ENCODE data around the gene CALCB. TPM values are rescaled to one million over a fixed set of nuclear protein-coding genes. Genes with fewer than 3 reads are reported as not detected.
"Not testable (repeated sequence)": the region's sequence is repeated elsewhere in the genome, so short reads cannot be mapped to it uniquely, and the experiment has no call there.

CALCB gene
- total RNA-seq, 1 experiment from 2014 or later, result 22.3 TPM

DNA sequence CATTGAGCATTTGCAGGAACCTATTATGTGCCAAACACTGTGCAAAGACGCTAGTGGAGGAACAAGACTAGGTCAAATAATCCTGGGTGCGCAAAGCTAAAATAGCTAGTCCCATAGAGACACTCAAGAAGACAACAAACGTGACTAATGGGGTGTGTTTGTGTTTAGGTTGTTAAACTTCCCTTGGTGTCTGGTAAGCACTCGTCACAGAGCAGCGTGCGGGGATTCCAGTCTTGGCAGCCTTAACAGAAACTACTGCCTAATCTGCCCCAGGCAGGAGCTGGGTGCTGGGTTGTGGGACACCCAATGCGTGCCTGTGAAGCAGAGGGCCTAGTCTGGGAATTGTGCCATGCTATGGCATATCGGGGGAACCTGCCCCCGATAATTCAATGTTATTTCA lies 10.8 kb upstream of the CALCB start:
- Histone ChIP-seq H3K27me3 (replicated peaks; ENCODE audit: insufficient read depth, low read depth, low read length, poor library complexity) (no peaks in the 10 kb centered on the region), H3K27ac (ENCODE audit: low read depth, low read length, poor library complexity, severe bottlenecking) (no peak overlapping the region), H3K4me3 (ENCODE audit: low read depth, low read length, poor library complexity, severe bottlenecking) (no peak overlapping the region), H3K9me3 (ENCODE audit: low read depth, low read length, poor library complexity, severe bottlenecking) (no peaks in the 10 kb centered on the region), H3K36me3 (ENCODE audit: insufficient read depth, low read length, poor library complexity, severe bottlenecking) (no peaks in the 10 kb centered on the region), H3K4me1 (ENCODE audit: insufficient read depth, low read length, poor library complexity, severe bottlenecking) (no peaks in the 10 kb centered on the region)
- BruUV-seq (replicated peaks), result no TSS peak
- ChIA-PET CTCF (no interaction called here), POLR2A (ENCODE audit: low non-redundant PET) (interaction anchor here (0.6 kb wide), 1 partner anchor 10 kb away, joined by 5 read pairs; the partner anchor contains the start of gene CALCB)
- TF ChIP-seq, protein P1, sequence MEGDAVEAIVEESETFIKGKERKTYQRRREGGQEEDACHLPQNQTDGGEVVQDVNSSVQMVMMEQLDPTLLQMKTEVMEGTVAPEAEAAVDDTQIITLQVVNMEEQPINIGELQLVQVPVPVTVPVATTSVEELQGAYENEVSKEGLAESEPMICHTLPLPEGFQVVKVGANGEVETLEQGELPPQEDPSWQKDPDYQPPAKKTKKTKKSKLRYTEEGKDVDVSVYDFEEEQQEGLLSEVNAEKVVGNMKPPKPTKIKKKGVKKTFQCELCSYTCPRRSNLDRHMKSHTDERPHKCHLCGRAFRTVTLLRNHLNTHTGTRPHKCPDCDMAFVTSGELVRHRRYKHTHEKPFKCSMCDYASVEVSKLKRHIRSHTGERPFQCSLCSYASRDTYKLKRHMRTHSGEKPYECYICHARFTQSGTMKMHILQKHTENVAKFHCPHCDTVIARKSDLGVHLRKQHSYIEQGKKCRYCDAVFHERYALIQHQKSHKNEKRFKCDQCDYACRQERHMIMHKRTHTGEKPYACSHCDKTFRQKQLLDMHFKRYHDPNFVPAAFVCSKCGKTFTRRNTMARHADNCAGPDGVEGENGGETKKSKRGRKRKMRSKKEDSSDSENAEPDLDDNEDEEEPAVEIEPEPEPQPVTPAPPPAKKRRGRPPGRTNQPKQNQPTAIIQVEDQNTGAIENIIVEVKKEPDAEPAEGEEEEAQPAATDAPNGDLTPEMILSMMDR (conservative IDR thresholded peaks at IDR 0.05; ENCODE audit: low read depth, low read length), result no peak
- no peak for TF ChIP-seq EZH2 (IDR thresholded peaks at IDR 0.05; ENCODE audit: borderline replicate concordance, low read depth, low read length, poor library complexity, severe bottlenecking)
- DNase-seq (ENCODE audit: low spot score), result no peak
- intact Hi-C loops (cut with micrococcal nuclease; ENCODE audit: unreplicated experiment), result no loop called here

DNA sequence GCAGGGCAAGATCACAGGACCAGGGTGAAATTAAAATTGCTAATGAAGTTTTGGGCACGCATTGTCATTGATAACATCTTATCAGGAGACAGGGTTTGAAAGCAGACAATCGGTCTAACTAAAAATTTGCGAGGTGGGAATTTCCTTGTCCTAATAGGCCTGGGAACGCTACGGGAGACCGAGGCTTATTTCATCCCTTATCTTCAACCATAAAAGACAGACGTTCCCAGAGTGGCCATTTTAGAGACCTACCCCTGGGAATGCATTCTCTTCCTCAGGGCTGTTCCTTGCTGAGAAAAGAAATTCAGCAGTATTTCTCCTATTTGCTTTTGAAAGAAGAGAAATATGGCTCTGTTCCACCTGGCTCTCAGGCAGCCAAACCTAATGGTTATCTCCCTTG lies 3.6 kb upstream of the CALCB start:
- DNase-seq (ENCODE audit: low spot score); H3K27me3 ChIP-seq (replicated peaks; ENCODE audit: insufficient read depth, low read depth, low read length, poor library complexity); H3K4me1 ChIP-seq (ENCODE audit: insufficient read depth, low read length, poor library complexity, severe bottlenecking); POLR2A ChIA-PET (ENCODE audit: low non-redundant PET); H3K36me3 ChIP-seq (ENCODE audit: insufficient read depth, low read length, poor library complexity, severe bottlenecking); H3K27ac ChIP-seq (ENCODE audit: low read depth, low read length, poor library complexity, severe bottlenecking); H3K9me3 ChIP-seq (ENCODE audit: low read depth, low read length, poor library complexity, severe bottlenecking); BruUV-seq (replicated peaks); CTCF ChIA-PET; H3K4me3 ChIP-seq (ENCODE audit: low read depth, low read length, poor library complexity, severe bottlenecking): not testable (repeated sequence)
- intact Hi-C loops (cut with micrococcal nuclease; ENCODE audit: unreplicated experiment), result loop anchor here (10.0 kb wide), 1 partner anchor 535 kb away; no protein-coding TSS in a partner anchor

DNA sequence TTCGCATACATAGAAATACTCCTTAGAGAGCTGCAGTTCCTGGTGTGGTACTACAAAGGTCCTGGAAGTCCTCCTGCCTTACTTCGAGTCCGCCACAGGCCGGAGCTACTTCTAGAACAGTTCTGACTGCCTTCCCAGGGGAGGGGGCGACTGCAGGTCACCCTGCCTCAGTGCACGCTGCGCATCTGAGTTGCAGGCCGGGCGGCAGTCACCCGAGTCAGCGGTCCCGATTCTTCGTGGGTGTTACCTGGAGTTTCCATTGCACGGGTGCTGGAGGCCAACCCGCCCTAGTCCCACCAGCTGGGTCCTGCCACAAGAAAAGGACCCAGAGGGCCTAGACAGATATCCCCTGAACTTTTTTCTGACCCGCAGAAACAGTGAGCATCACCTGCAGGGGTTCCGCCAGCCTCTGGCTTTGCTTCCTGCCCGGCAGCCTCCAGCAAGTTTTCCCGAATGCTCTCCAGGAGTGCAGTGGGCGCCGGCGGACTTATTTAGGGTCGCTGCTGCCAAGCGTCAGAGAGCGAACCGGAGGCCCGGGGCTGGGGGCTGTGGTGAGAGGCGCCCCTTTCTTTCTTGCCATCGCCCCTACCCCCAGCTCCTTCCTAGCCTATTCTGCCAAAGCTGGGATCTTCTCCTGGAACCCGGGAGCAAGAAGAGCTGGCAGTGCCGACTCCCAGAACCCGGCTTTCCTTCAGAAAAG lies 1.7 kb upstream of the CALCB start:
- H3K27ac ChIP-seq (ENCODE audit: low read depth, low read length, poor library complexity, severe bottlenecking), result no peak overlapping the region
- intact Hi-C loops (cut with micrococcal nuclease; ENCODE audit: unreplicated experiment), result loop anchor here (10.0 kb wide), 1 partner anchor 537 kb away; no protein-coding TSS in a partner anchor
- H3K36me3 ChIP-seq (ENCODE audit: insufficient read depth, low read length, poor library complexity, severe bottlenecking), result no peaks in the 10 kb centered on the region
- no peak for DNase-seq (ENCODE audit: low spot score)
- no TSS peak for BruUV-seq (replicated peaks)
- no peaks in the 10 kb centered on the region for H3K4me1 ChIP-seq (ENCODE audit: insufficient read depth, low read length, poor library complexity, severe bottlenecking)
- ChIA-PET CTCF (no interaction called here), POLR2A (ENCODE audit: low non-redundant PET) (no interaction called here)
- no peaks in the 10 kb centered on the region for H3K27me3 ChIP-seq (replicated peaks; ENCODE audit: insufficient read depth, low read depth, low read length, poor library complexity)
- H3K9me3 ChIP-seq (ENCODE audit: low read depth, low read length, poor library complexity, severe bottlenecking), result no peaks in the 10 kb centered on the region
- TF ChIP-seq EZH2 (IDR thresholded peaks at IDR 0.05; ENCODE audit: borderline replicate concordance, low read depth, low read length, poor library complexity, severe bottlenecking), result no peak
- TF ChIP-seq, protein P1 (conservative IDR thresholded peaks at IDR 0.05; ENCODE audit: low read depth, low read length), result no peak
- no peak overlapping the region for H3K4me3 ChIP-seq (ENCODE audit: low read depth, low read length, poor library complexity, severe bottlenecking)
